Retinal pigment epithelial cell (primary cell): ENCODE data around the gene DOCK4.
A peak's percentile ranks its signal among the peaks of the same experiment; 100 is the strongest.

Experiments
- DNase-seq: peaks from one replicate; pipeline ENCODE4 v3.0.0-alpha.2; 2010; ENCODE audit warnings: low read depth
- H3K4me3 ChIP-seq: 2 replicates; pipeline ENCODE4 v1.5.1; 2011; ENCODE audit warnings: mild to moderate bottlenecking, low read length, control low read depth, moderate library complexity
- CTCF ChIP-seq: conservative IDR thresholded peaks from 2 replicates; pipeline ENCODE4 v1.5.1; 2011; ENCODE audit warnings: low read depth, low read length, control low read depth, inconsistent platforms

The DOCK4 gene

GRCh38 chr7:111736552-111736874, 469.7 kb downstream of the DOCK4 start:
- TF ChIP-seq CTCF = no peak
- no peak overlapping the region for H3K4me3 ChIP-seq
- DNase-seq = no peak

GRCh38 chr7:111735661-111736551, 470.3 kb downstream of the DOCK4 start:
- DNase-seq = peak; percentile 21
- TF ChIP-seq CTCF = peak; percentile 79
- H3K4me3 ChIP-seq = no peak overlapping the region

GRCh38 chr7:111734954-111735660, 471.1 kb downstream of the DOCK4 start:
- H3K4me3 ChIP-seq = no peak overlapping the region
- DNase-seq = no peak
- TF ChIP-seq CTCF = no peak

GRCh38 chr7:111732923-111733322, 473.3 kb downstream of the DOCK4 start:
- TF ChIP-seq CTCF = no peak
- no peak for DNase-seq
- no peak overlapping the region for H3K4me3 ChIP-seq

GRCh38 chr7:111730476-111731300, 475.5 kb downstream of the DOCK4 start:
- no peak overlapping the region for H3K4me3 ChIP-seq
- peak; percentile 16 for DNase-seq
- peak; percentile 75 for TF ChIP-seq CTCF

GRCh38 chr7:111730057-111730456, 476.1 kb downstream of the DOCK4 start:
- TF ChIP-seq CTCF = no peak
- no peak for DNase-seq
- H3K4me3 ChIP-seq = no peak overlapping the region
